Mesothelial cell of epicardium (in vitro differentiated cells): ENCODE measurements around the gene ZNF524. TPM values are rescaled to one million over a fixed set of nuclear protein-coding genes. Genes with fewer than 3 reads are reported as not detected.

ENCODE experiments used
- DNase-seq, 2 experiments: peaks; one replicate each; pipeline ENCODE4 v3.0.0; 2021; ENCODE audit warnings: low spot score in 2 of 2; ENCODE audit not compliant: unreplicated experiment in 2 of 2
- H3K27ac Mint-ChIP-seq: 2 replicates; pipeline ENCODE4 v1.8.0; 2021; ENCODE audit warnings: mixed read lengths
- H3K27me3 Mint-ChIP-seq: 2 replicates; pipeline ENCODE4 v1.8.0; 2021; ENCODE audit warnings: low read depth, mixed read lengths
- H3K36me3 Mint-ChIP-seq: 2 replicates; pipeline ENCODE4 v1.8.0; 2021; ENCODE audit warnings: mixed read lengths
- H3K4me1 Mint-ChIP-seq: 2 replicates; pipeline ENCODE4 v1.8.0; 2021; ENCODE audit warnings: mixed read lengths
- H3K4me3 Mint-ChIP-seq: 2 replicates; pipeline ENCODE4 v1.8.0; 2021; ENCODE audit warnings: mild to moderate bottlenecking, moderate library complexity, mixed read lengths
- H3K9me3 Mint-ChIP-seq: 2 replicates; pipeline ENCODE4 v1.8.0; 2021; ENCODE audit warnings: mixed read lengths
- CTCF ChIP-seq: fragments of 200-600 bp; sonication (generic); IDR thresholded peaks from one replicate; pipeline ENCODE4 v1.5.0; 2021; ENCODE audit warnings: antibody characterized with exemption; ENCODE audit not compliant: unreplicated experiment
- total RNA-seq: library from RNA; stranded (reverse); gene quantifications from 3 replicates; pipeline ENCODE4 v1.2.1, GENCODE V29; 2021

The ZNF524 gene
- total RNA-seq, 1 donor from 2014 or later: 7.4 TPM

DNA sequence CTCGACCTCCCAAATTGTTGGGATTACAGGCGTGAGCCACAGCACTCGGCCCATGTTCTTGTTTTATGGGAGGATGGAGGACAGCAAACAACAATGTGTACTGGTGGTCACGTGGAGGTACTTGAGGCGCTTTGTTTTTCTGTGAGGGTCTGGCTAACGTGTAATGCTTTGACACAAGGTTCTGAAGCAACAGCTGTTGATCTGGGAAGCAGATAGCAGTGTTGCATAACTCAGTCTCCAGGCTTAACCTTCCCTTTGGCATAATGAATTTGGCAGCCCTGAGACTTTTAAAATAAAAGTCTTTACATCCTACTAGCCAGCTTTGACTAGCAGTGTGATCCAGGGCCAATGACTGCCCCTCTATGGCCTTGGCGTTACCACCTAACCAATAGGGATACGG is 33.8 kb downstream of the ZNF524 start:
- Mint-ChIP-seq H3K27me3 (no peaks in the 10 kb centered on the region), H3K4me1 (peaks cover 32% of the 10 kb centered on the region), H3K36me3 (peaks cover 5% of the 10 kb centered on the region), H3K27ac (no peak overlapping the region), H3K9me3 (no peaks in the 10 kb centered on the region), H3K4me3 (no peak overlapping the region)
- DNase-seq: no peak
- no peak for TF ChIP-seq CTCF

- no peak for TF ChIP-seq CTCF
- peak overlapping the region; percentile 100 for H3K27ac Mint-ChIP-seq
- H3K4me1 Mint-ChIP-seq: peaks cover 35% of the 10 kb centered on the region
- peaks cover 7% of the 10 kb centered on the region for H3K36me3 Mint-ChIP-seq
- peak overlapping the region; percentile 99 for H3K4me3 Mint-ChIP-seq
- H3K9me3 Mint-ChIP-seq: no peaks in the 10 kb centered on the region
- no peak for DNase-seq
- H3K27me3 Mint-ChIP-seq: no peaks in the 10 kb centered on the region
These were observed 35.2 kb downstream of the ZNF524 start for GRCh38 chr19:55635334-55635717.

- peaks cover 38% of the 10 kb centered on the region for H3K4me1 Mint-ChIP-seq
- peaks cover 7% of the 10 kb centered on the region for H3K36me3 Mint-ChIP-seq
- H3K27me3 Mint-ChIP-seq: no peaks in the 10 kb centered on the region
These were observed 35.9 kb downstream of the ZNF524 start for GRCh38 chr19:55635856-55636440.

DNA sequence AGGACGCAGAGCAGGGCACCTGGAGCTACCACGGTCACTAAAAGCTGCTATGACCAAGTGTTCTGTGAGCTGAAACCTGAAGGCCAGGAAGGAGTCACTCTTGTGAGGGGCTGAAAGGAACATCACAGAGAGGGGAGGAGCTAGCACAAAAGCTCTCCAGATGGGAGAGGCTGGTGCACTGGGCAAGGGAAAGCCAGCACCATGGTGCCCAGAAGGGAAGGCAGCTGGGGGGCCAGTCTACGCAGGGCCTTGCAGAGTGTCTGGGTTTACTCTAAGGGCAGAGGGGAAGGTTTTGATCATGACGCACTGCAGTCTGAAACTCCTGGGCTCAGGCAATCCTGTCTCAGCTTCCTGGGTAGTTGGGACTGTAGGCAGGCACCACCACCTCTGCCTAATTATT is 36.6 kb downstream of the ZNF524 start:
- Mint-ChIP-seq H3K27ac (peak overlapping the region; percentile 100), H3K27me3 (no peaks in the 10 kb centered on the region), H3K4me3 (peak overlapping the region; percentile 99), H3K36me3 (peaks cover 7% of the 10 kb centered on the region), H3K9me3 (no peaks in the 10 kb centered on the region), H3K4me1 (peaks cover 40% of the 10 kb centered on the region)
- DNase-seq: no peak
- no peak for TF ChIP-seq CTCF

More at GRCh38 chr19:55635856-55636440, 35.9 kb downstream of the ZNF524 start:
- TF ChIP-seq CTCF: no peak
- Mint-ChIP-seq H3K9me3 (no peaks in the 10 kb centered on the region), H3K4me3 (peak overlapping the region; percentile 99), H3K27ac (peak overlapping the region; percentile 100)
- DNase-seq: no peak

DNA sequence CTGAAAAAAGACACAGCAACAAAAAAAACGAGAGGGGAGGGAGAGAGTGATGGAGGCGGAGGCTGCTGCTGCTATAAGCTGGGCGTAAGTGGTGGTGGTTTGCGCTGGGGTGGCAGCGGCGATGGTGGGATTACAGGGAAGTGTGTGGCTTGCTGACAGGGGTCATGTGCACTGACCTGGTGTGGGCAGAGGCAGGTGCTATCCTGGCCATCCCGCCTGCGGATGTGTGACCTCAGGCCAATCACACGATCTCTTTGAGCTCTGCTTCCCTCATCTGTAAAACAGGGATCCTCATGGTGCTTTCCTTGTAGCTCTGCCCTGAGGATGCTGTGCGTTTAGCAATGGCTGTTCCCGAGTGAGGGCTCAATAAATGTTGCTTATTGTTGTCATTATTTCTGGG is 37.4 kb downstream of the ZNF524 start:
- DNase-seq: no peak
- no peaks in the 10 kb centered on the region for H3K9me3 Mint-ChIP-seq
- H3K36me3 Mint-ChIP-seq: peaks cover 7% of the 10 kb centered on the region
- no peak overlapping the region for H3K27ac Mint-ChIP-seq
- no peak for TF ChIP-seq CTCF
- peaks cover 41% of the 10 kb centered on the region for H3K4me1 Mint-ChIP-seq
- H3K4me3 Mint-ChIP-seq: peak overlapping the region; percentile 28
- no peaks in the 10 kb centered on the region for H3K27me3 Mint-ChIP-seq
